H1 (cell line): ENCODE measurements around the gene DAGLA. TPM values are rescaled to one million over a fixed set of nuclear protein-coding genes. Genes with fewer than 3 reads are reported as not detected.

Source experiments
- CEBPB ChIP-seq: IDR thresholded peaks from 2 replicates; pipeline ENCODE4 v1.6.1; 2012; ENCODE audit warnings: low read depth, low read length
- JUN ChIP-seq: IDR thresholded peaks from 2 replicates; pipeline ENCODE4 v1.6.1; 2011; ENCODE audit warnings: low read depth, mild to moderate bottlenecking, improper control_type of control experiment, low read length
- NRF1 ChIP-seq: IDR thresholded peaks from 2 replicates; pipeline ENCODE4 v1.6.1; 2011; ENCODE audit warnings: mild to moderate bottlenecking, low read depth, low read length, improper control_type of control experiment
- SAP30 ChIP-seq: fragments of 300-600 bp; sonication (generic); IDR thresholded peaks from 2 replicates; pipeline ENCODE4 v1.7.1; 2012; ENCODE audit warnings: low read length, moderate library complexity, mild to moderate bottlenecking, inconsistent platforms; ENCODE audit not compliant: insufficient read depth, insufficient replicate concordance
- SIX5 ChIP-seq: IDR thresholded peaks from 2 replicates; pipeline ENCODE4 v1.6.1; 2011; ENCODE audit warnings: mild to moderate bottlenecking, low read depth, low read length
- SP4 ChIP-seq: IDR thresholded peaks from 2 replicates; pipeline ENCODE4 v1.6.1; 2012; ENCODE audit warnings: low read length, inconsistent platforms
- SRF ChIP-seq: IDR thresholded peaks from 2 replicates; pipeline ENCODE4 v1.6.1; 2011; ENCODE audit warnings: mild to moderate bottlenecking, low read depth, low read length, moderate library complexity
- SUZ12 ChIP-seq: fragments of 200-600 bp; sonication (generic); IDR thresholded peaks from 2 replicates; pipeline ENCODE4 v1.6.1; 2012; ENCODE audit warnings: mild to moderate bottlenecking, inconsistent platforms, low read length, moderate library complexity, mixed read lengths
- ZNF274 ChIP-seq: IDR thresholded peaks from 2 replicates; pipeline ENCODE4 v1.7.0; 2012; ENCODE audit warnings: low read length, borderline replicate concordance; ENCODE audit errors: extremely low read depth
- polyA plus RNA-seq, 7 experiments: library from polyadenylated mRNA; depleted of rRNA in 3 of 7; stranded (reverse) in 5 of 7; unstranded in 2 of 7; fragments of >200 nt in 5 of 7; fragments of 200-250 nt in 2 of 7; gene quantifications; 1 replicate in 5 of 7; 2 replicates in 1 of 7; 4 replicates in 1 of 7; pipeline versions ENCODE4 v1.2.1 to v1.2.3, GENCODE V29; 2011 to 2013; ENCODE audit warnings: missing spikeins in 2 of 7, mixed read lengths in 2 of 7
- total RNA-seq: library from RNA; stranded (reverse); fragmentation: NEBNext Ultra II Directional; extraction: Animal tissue kit (Norgen Biotek cat#: 25700); gene quantifications from 2 replicates; pipeline ENCODE4 v1.2.1, GENCODE V29; 2021

Gene DAGLA
- total and polyA plus RNA-seq, 2 of the 8 experiments (the other 6 are each of a cell fraction or from before 2014, with no cell fraction given), result 3.6 to 6.6 TPM

DNA sequence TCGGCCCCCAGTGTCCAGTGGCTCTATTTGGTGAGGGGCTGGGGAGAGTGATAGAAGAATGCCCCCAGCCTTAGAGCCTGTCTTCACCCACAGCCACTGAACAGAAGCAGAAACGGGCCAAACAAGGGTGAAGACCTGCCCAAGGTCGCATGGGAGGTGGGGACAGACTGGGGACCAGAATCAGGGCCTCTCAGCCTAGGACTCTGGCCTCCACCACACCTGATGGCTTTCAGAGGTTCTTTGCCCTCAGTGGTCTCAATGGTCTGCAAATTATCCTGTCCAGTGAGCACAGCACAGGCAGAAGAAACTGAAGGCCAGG, 67.7 kb downstream of the DAGLA start (continued):
- TF ChIP-seq SRF (no peak), JUN (no peak), NRF1 (no peak), CEBPB (no peak), ZNF274 (no peak), SUZ12 (no peak), SAP30 (no peak), SIX5 (no peak), SP4 (no peak)
